ENCODE measurements around the gene ALDH7A1.
"Not testable (repeated sequence)": the region's sequence is repeated elsewhere in the genome, so short reads cannot be mapped to it uniquely, and the experiment has no call there.

Gene ALDH7A1

GRCh38 chr5:126579716-126580115 lies 15.3 kb downstream of the ALDH7A1 start:
- no peak overlapping the region for H3K4me3 ChIP-seq (replicated peaks; ENCODE audit: low read depth, low read length)
- DNase-seq (ENCODE audit: extremely low read depth, low read depth): no peak
- TF ChIP-seq, protein P1, sequence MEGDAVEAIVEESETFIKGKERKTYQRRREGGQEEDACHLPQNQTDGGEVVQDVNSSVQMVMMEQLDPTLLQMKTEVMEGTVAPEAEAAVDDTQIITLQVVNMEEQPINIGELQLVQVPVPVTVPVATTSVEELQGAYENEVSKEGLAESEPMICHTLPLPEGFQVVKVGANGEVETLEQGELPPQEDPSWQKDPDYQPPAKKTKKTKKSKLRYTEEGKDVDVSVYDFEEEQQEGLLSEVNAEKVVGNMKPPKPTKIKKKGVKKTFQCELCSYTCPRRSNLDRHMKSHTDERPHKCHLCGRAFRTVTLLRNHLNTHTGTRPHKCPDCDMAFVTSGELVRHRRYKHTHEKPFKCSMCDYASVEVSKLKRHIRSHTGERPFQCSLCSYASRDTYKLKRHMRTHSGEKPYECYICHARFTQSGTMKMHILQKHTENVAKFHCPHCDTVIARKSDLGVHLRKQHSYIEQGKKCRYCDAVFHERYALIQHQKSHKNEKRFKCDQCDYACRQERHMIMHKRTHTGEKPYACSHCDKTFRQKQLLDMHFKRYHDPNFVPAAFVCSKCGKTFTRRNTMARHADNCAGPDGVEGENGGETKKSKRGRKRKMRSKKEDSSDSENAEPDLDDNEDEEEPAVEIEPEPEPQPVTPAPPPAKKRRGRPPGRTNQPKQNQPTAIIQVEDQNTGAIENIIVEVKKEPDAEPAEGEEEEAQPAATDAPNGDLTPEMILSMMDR (IDR thresholded peaks at IDR 0.05; ENCODE audit: low read depth, low read length, missing control alignments): no peak

GRCh38 chr5:126577415-126577814 lies 17.6 kb downstream of the ALDH7A1 start:
- no peak overlapping the region for H3K4me3 ChIP-seq (replicated peaks; ENCODE audit: low read depth, low read length)
- TF ChIP-seq, protein P1 (IDR thresholded peaks at IDR 0.05; ENCODE audit: low read depth, low read length, missing control alignments): no peak
- DNase-seq (ENCODE audit: extremely low read depth, low read depth): no peak

- TF ChIP-seq, protein P1 (IDR thresholded peaks at IDR 0.05; ENCODE audit: low read depth, low read length, missing control alignments): no peak
- DNase-seq (ENCODE audit: extremely low read depth, low read depth): no peak
- H3K4me3 ChIP-seq (replicated peaks; ENCODE audit: low read depth, low read length): no peak overlapping the region
Observed at GRCh38 chr5:126576974-126577373, 18.0 kb downstream of the ALDH7A1 start.

DNA sequence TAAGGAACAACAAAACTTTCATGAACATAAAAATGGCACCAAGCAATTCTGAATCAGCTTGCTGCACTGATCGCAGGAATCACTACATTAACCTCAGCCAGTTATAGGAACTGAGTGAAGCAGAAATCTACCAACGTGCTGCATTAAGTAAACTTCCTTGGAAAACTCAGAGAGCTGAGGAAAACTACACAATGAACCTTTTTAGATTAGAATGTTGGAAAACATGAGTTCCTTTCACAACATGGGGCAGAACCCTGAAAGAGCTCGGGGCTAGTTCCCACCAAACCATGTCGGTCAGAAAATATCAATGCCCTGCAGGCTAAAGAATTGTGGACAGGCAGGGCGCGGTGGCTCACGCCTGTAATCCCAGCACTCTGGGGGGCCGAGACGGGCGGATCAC lies 19.4 kb downstream of the ALDH7A1 start:
- DNase-seq (ENCODE audit: extremely low read depth, low read depth): no peak
- TF ChIP-seq, protein P1 (IDR thresholded peaks at IDR 0.05; ENCODE audit: low read depth, low read length, missing control alignments): no peak
- no peak overlapping the region for H3K4me3 ChIP-seq (replicated peaks; ENCODE audit: low read depth, low read length)

DNA sequence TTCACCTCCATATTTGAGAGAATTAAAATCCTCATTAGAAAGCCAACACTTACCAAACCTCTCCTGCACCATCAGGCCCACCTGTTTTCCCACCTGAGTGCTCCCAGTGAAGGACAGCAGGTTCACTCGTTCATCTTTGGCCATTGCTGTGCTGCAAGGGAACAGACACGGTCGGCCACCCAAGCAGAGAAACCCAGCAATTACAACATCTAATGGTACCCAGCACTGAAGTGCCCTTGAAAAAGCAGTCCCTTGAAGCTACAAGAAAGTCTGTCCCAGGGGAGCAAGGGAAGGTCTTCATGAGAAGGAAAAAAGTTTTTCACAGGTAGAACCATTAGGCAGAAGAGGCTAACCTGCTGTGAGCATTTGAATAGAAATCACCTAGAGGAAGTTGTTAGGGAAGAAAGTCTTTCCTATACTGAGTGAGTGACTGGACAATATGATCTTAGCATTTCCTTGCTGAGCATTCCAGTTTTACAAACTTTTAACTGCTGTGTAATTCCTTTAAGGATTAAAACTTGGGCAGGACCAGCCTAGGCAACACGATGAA lies 26.7 kb downstream of the ALDH7A1 start:
- TF ChIP-seq, protein P1 (IDR thresholded peaks at IDR 0.05; ENCODE audit: low read depth, low read length, missing control alignments): no peak
- H3K4me3 ChIP-seq (replicated peaks; ENCODE audit: low read depth, low read length): no peak overlapping the region
- no peak for DNase-seq (ENCODE audit: extremely low read depth, low read depth)

GRCh38 chr5:126562823-126563222 lies 32.2 kb downstream of the ALDH7A1 start:
- DNase-seq (ENCODE audit: extremely low read depth, low read depth): no peak
- no peak overlapping the region for H3K4me3 ChIP-seq (replicated peaks; ENCODE audit: low read depth, low read length)
- TF ChIP-seq, protein P1 (IDR thresholded peaks at IDR 0.05; ENCODE audit: low read depth, low read length, missing control alignments): no peak

DNA sequence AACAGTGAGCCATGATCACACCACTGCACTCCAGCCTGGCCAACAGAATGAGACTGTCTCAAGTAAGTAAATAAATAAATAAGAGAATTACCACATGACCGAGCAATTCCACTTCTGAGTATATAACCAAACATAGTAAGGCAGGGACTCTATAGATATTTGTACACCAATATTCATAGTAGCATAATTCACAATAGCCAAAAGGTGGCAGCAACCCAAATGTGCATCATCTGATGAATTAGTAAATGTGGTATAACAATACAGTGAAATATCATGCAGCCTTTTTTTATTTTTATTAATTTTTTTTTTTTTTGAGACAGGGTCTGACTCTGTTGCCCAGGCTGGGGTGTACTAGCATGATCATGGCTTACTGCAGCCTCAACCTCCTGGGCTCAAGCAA lies 33.1 kb downstream of the ALDH7A1 start:
- TF ChIP-seq, protein P1 (IDR thresholded peaks at IDR 0.05; ENCODE audit: low read depth, low read length, missing control alignments): no peak
- DNase-seq (ENCODE audit: extremely low read depth, low read depth): no peak
- H3K4me3 ChIP-seq (replicated peaks; ENCODE audit: low read depth, low read length): no peak overlapping the region

- not testable (repeated sequence) for DNase-seq (ENCODE audit: extremely low read depth, low read depth); H3K4me3 ChIP-seq (replicated peaks; ENCODE audit: low read depth, low read length)
Observed at GRCh38 chr5:126555101-126555500, 39.9 kb downstream of the ALDH7A1 start.

All from HFF-Myc (cell line).